H9 (cell line): ENCODE measurements around the gene ADAT3. TPM values are rescaled to one million over a fixed set of nuclear protein-coding genes. Genes with fewer than 3 reads are reported as not detected.

ENCODE experiments used
- DNase-seq: peaks from one replicate; pipeline ENCODE4 v3.0.0-alpha.2; 2017
- H2AFZ ChIP-seq: one replicate; pipeline ENCODE4 v1.6.1; 2013; ENCODE audit warnings: mild to moderate bottlenecking, low read length, control low read depth, moderate library complexity
- H2AK5ac ChIP-seq: 2 replicates; pipeline ENCODE4 v1.6.1; 2013; ENCODE audit warnings: low read length, control low read depth, mixed read lengths; ENCODE audit not compliant: insufficient read length
- H2BK120ac ChIP-seq: one replicate; pipeline ENCODE4 v1.6.1; 2013; ENCODE audit warnings: low read depth, mild to moderate bottlenecking, low read length, control low read depth, inconsistent platforms; ENCODE audit not compliant: poor library complexity, severe bottlenecking
- H2BK12ac ChIP-seq: 2 replicates; pipeline ENCODE4 v1.6.1; 2013; ENCODE audit warnings: low read length, control low read depth, mixed read lengths, low read depth; ENCODE audit not compliant: insufficient read length
- H2BK15ac ChIP-seq: 2 replicates; pipeline ENCODE4 v1.6.1; 2013; ENCODE audit warnings: low read depth, low read length, control low read depth
- H2BK20ac ChIP-seq: one replicate; pipeline ENCODE4 v1.6.1; 2013; ENCODE audit warnings: low read depth, mild to moderate bottlenecking, low read length, control low read depth, inconsistent platforms; ENCODE audit not compliant: poor library complexity, severe bottlenecking
- H2BK5ac ChIP-seq: 2 replicates; pipeline ENCODE4 v1.6.1; 2013; ENCODE audit warnings: low read length, control low read depth, mixed read lengths; ENCODE audit not compliant: insufficient read length
- H3K14ac ChIP-seq: 2 replicates; pipeline ENCODE4 v1.6.1; 2013; ENCODE audit warnings: low read length, control low read depth; ENCODE audit not compliant: insufficient read depth
- H3K18ac ChIP-seq: 2 replicates; pipeline ENCODE4 v1.6.1; 2013; ENCODE audit warnings: low read depth, mild to moderate bottlenecking, mixed read lengths, low read length, control low read depth; ENCODE audit not compliant: insufficient read length
- H3K23ac ChIP-seq: 2 replicates; pipeline ENCODE4 v1.6.1; 2013; ENCODE audit warnings: low read length, control low read depth, mixed read lengths, low read depth; ENCODE audit not compliant: insufficient read length
- H3K23me2 ChIP-seq: 2 replicates; pipeline ENCODE4 v1.6.1; 2013; ENCODE audit warnings: low read depth, mild to moderate bottlenecking, mixed read lengths, low read length, control low read depth; ENCODE audit not compliant: insufficient read length, poor library complexity, severe bottlenecking
- H3K27ac ChIP-seq: 2 replicates; pipeline ENCODE4 v1.5.1; 2013; ENCODE audit warnings: low read length, control low read depth, mixed read lengths, low read depth; ENCODE audit not compliant: insufficient read length
- H3K27me3 ChIP-seq: 2 replicates; pipeline ENCODE4 v1.6.1; 2013; ENCODE audit warnings: low read length, control low read depth, inconsistent platforms; ENCODE audit not compliant: insufficient read depth
- H3K4ac ChIP-seq: 2 replicates; pipeline ENCODE4 v1.6.1; 2013; ENCODE audit warnings: low read depth, mild to moderate bottlenecking, control low read depth, inconsistent platforms, low read length, moderate library complexity
- H3K4me1 ChIP-seq: 2 replicates; pipeline ENCODE4 v1.6.1; 2013; ENCODE audit warnings: low read length, control low read depth, inconsistent platforms; ENCODE audit not compliant: insufficient read depth
- H3K4me2 ChIP-seq: 2 replicates; pipeline ENCODE4 v1.6.1; 2013; ENCODE audit warnings: low read length, control low read depth, mixed read lengths; ENCODE audit not compliant: insufficient read length, insufficient read depth
- H3K56ac ChIP-seq: 2 replicates; pipeline ENCODE4 v1.6.1; 2013; ENCODE audit warnings: low read depth, mild to moderate bottlenecking, mixed read lengths, low read length, control low read depth; ENCODE audit not compliant: insufficient read length
- H3K79me1 ChIP-seq: 2 replicates; pipeline ENCODE4 v1.6.1; 2013; ENCODE audit warnings: low read depth, mild to moderate bottlenecking, moderate library complexity, low read length, control low read depth, inconsistent platforms; ENCODE audit not compliant: insufficient read depth, poor library complexity, severe bottlenecking
- H3K79me2 ChIP-seq: 2 replicates; pipeline ENCODE4 v1.6.1; 2013; ENCODE audit warnings: low read length, control low read depth, inconsistent platforms; ENCODE audit not compliant: insufficient read depth
- H3K9ac ChIP-seq: 2 replicates; pipeline ENCODE4 v1.6.1; 2013; ENCODE audit warnings: low read length, control low read depth, mixed read lengths; ENCODE audit not compliant: insufficient read length; ENCODE audit errors: extremely low read depth
- H3K9me3 ChIP-seq: one replicate; pipeline ENCODE4 v1.6.1; 2013; ENCODE audit warnings: low read depth, low read length, inconsistent platforms; ENCODE audit not compliant: control insufficient read depth
- H3T11ph ChIP-seq: one replicate; pipeline ENCODE4 v1.6.1; 2013; ENCODE audit warnings: mild to moderate bottlenecking, low read length, control low read depth, inconsistent platforms
- H4K20me1 ChIP-seq: one replicate; pipeline ENCODE4 v1.6.1; 2013; ENCODE audit not compliant: control insufficient read depth, insufficient read length, insufficient read depth
- H4K5ac ChIP-seq: 2 replicates; pipeline ENCODE4 v1.6.1; 2013; ENCODE audit warnings: low read depth, mild to moderate bottlenecking, mixed read lengths, low read length, control low read depth; ENCODE audit not compliant: insufficient read length
- H4K8ac ChIP-seq: replicated peaks from 2 replicates; pipeline ENCODE4 v1.6.1; 2013; ENCODE audit warnings: low read length, control low read depth, mixed read lengths, low read depth; ENCODE audit not compliant: insufficient read length
- H4K91ac ChIP-seq: 2 replicates; pipeline ENCODE4 v1.6.1; 2013; ENCODE audit warnings: low read depth, mild to moderate bottlenecking, moderate library complexity, mixed read lengths, low read length, control low read depth; ENCODE audit not compliant: insufficient read length
- H3K27ac Mint-ChIP-seq, 3 experiments: 2 replicates in 2 of 3; 3 replicates in 1 of 3; pipeline ENCODE4 v1.8.0; 2020 to 2021; ENCODE audit warnings: mixed read lengths in 3 of 3, mild to moderate bottlenecking in 1 of 3, moderate library complexity in 1 of 3
- H3K27me3 Mint-ChIP-seq: 2 replicates; pipeline ENCODE4 v1.8.0; 2021; ENCODE audit warnings: low read depth, mild to moderate bottlenecking, moderate library complexity, mixed read lengths
- H3K36me3 Mint-ChIP-seq, 3 experiments: 2 replicates in 2 of 3; 3 replicates in 1 of 3; pipeline ENCODE4 v1.8.0; 2020 to 2021; ENCODE audit warnings: low read depth in 3 of 3, mixed read lengths in 3 of 3; ENCODE audit not compliant: insufficient read depth in 1 of 3
- H3K4me1 Mint-ChIP-seq, 2 experiments: 2 replicates each; pipeline ENCODE4 v1.8.0; 2020; ENCODE audit warnings: mixed read lengths in 2 of 2
- H3K4me3 Mint-ChIP-seq, 2 experiments: 2 replicates in 1 of 2; 3 replicates in 1 of 2; pipeline ENCODE4 v1.8.0; 2020 to 2021; ENCODE audit warnings: mild to moderate bottlenecking in 2 of 2, mixed read lengths in 2 of 2, moderate library complexity in 1 of 2
- H3K9me3 Mint-ChIP-seq, 2 experiments: 2 replicates in 1 of 2; 3 replicates in 1 of 2; pipeline ENCODE4 v1.8.0; 2020; ENCODE audit warnings: mild to moderate bottlenecking in 2 of 2, mixed read lengths in 2 of 2, moderate library complexity in 1 of 2
- CTCF ChIP-seq: fragments of 200-600 bp; sonication (generic); conservative IDR thresholded peaks from 3 replicates; pipeline ENCODE4 v1.8.0; 2021; ENCODE audit warnings: antibody characterized with exemption, mild to moderate bottlenecking
- WGBS: extraction: QIAGEN DNeasy Blood & Tissue Kit; methylation state at CpG from one replicate; pipeline ENCODE4 v1.1.7; 2013; ENCODE audit warnings: missing lambda C conversion rate, low lambda C conversion rate, mixed read lengths; ENCODE audit not compliant: insufficient read length; ENCODE audit errors: extremely low coverage; 5-methylcytosine and 5-hydroxymethylcytosine counted together
- total RNA-seq: library from RNA; stranded (reverse); gene quantifications from 2 replicates; pipeline ENCODE4 v1.2.1, GENCODE V29; 2021

The ADAT3 gene
- total RNA-seq, 1 experiment from 2014 or later, result 12.2 TPM

DNA sequence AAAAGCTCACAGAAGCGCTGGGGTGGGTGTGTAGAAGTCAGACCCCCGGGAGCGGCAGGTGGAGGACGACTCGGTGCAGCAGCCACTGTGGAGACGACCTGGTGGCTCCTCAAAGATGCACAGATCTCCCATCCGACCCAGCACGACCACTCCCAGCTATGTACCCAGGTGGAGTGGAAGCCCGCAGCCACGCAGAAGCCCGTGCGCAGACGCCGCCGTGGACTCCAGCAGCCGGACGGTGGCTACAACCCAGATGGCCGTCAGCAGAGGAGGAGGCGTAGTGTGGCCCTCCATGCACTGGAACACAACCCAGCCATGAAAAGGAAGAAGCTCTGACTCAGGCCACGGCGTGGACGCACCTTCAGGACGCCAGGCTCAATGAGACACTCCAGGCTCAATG is 57.5 kb downstream of the ADAT3 start:
- no peak overlapping the region for H3K4me3 Mint-ChIP-seq
- H3K36me3 Mint-ChIP-seq, result peaks cover 1 to 14% (median 13%) of the 10 kb centered on the region in 3 experiments; a peak in 4 of 7 replicates
- DNase-seq, result no peak
- Histone ChIP-seq H3K27me3 (no peaks in the 10 kb centered on the region), H3K4me2 (no peak overlapping the region), H3K23me2 (no peaks in the 10 kb centered on the region), H4K5ac (no peak overlapping the region), H3T11ph (no peak overlapping the region), H4K91ac (no peak overlapping the region), H2BK20ac (no peak overlapping the region), H2BK120ac (no peak overlapping the region), H2BK12ac (no peak overlapping the region), H3K4me1 (no peaks in the 10 kb centered on the region), H3K9me3 (no peaks in the 10 kb centered on the region), H4K8ac (no peak overlapping the region), H3K23ac (no peak overlapping the region), H3K27ac (no peak overlapping the region), H3K4ac (no peak overlapping the region), H3K18ac (no peak overlapping the region), H4K20me1 (peaks cover 2% of the 10 kb centered on the region), H2AK5ac (no peak overlapping the region), H2BK15ac (no peak overlapping the region), H2AFZ (no peak overlapping the region), H3K79me1 (peaks cover 6% of the 10 kb centered on the region), H3K56ac (no peak overlapping the region), H3K79me2 (peaks cover 9% of the 10 kb centered on the region; the same call in 1 of the 2 replicates), H2BK5ac (no peak overlapping the region), H3K14ac (no peak overlapping the region), H3K9ac (no peak overlapping the region)
- H3K27ac Mint-ChIP-seq, result no peak overlapping the region
- no CpG with 5 or more reads among the region's 23 CpGs for WGBS
- no peaks in the 10 kb centered on the region; a peak in 1 of 4 replicates for H3K4me1 Mint-ChIP-seq
- no peaks in the 10 kb centered on the region for H3K9me3 Mint-ChIP-seq
- TF ChIP-seq CTCF, result no peak
- H3K27me3 Mint-ChIP-seq, result no peaks in the 10 kb centered on the region

Other genes starting within 250 kb of the ADAT3 start
- 0.04 and 0.07 TPM in 2 replicates for gene ONECUT3, start 151.9 kb upstream of the ADAT3 start, total RNA-seq
- gene ATP8B3, start 93.1 kb upstream of the ADAT3 start, total RNA-seq, result 8.7 and 9.6 TPM in 2 replicates
- 45.6 and 56.8 TPM in 2 replicates for gene REXO1, start 56.9 kb upstream of the ADAT3 start, total RNA-seq
- gene KLF16, start 41.8 kb upstream of the ADAT3 start, total RNA-seq, result 66.5 and 66.8 TPM in 2 replicates
- 47.5 and 50.3 TPM in 2 replicates for gene ABHD17A, start 19.9 kb upstream of the ADAT3 start, total RNA-seq
- 65.0 and 69.0 TPM in 2 replicates for gene SCAMP4, start within 50 bp of the ADAT3 start, total RNA-seq
- gene CSNK1G2, start 35.8 kb downstream of the ADAT3 start, total RNA-seq, result 96.6 and 100.0 TPM in 2 replicates
- gene BTBD2, start 110.3 kb downstream of the ADAT3 start, total RNA-seq, result 110 and 113 TPM in 2 replicates
- gene MKNK2, start 145.8 kb downstream of the ADAT3 start, total RNA-seq, result 153 and 154 TPM in 2 replicates
- 11.5 and 13.3 TPM in 2 replicates for gene MOB3A, start 190.9 kb downstream of the ADAT3 start, total RNA-seq
- gene IZUMO4, start 191.5 kb downstream of the ADAT3 start, total RNA-seq, result 2.1 and 3.0 TPM in 2 replicates
- 142 and 147 TPM in 2 replicates for gene AP3D1, start 246.2 kb downstream of the ADAT3 start, total RNA-seq